Transverse colon (tissue), 4 donors: ENCODE results near the gene DHRS3. TPM values are rescaled to one million over a fixed set of nuclear protein-coding genes. Genes with fewer than 3 reads are reported as not detected.
A peak's percentile ranks its signal among the peaks of the same experiment; 100 is the strongest.

Experiments used
- DNase-seq: peaks from one replicate; pipeline ENCODE4 v3.0.0-alpha.2; 2019
- H3K27ac ChIP-seq, 4 donors: fragments of 200-600 bp; sonication (generic); 2 replicates each; pipeline ENCODE4 v1.5.1; 2016 to 2018; ENCODE audit warnings: inconsistent platforms in 4 of 4
- H3K27me3 ChIP-seq: fragments of 200-600 bp; sonication (generic); 2 replicates; pipeline ENCODE4 v1.5.1; 2017; ENCODE audit warnings: inconsistent platforms
- H3K36me3 ChIP-seq, 4 donors: fragments of 200-600 bp; sonication (generic); 2 replicates each; pipeline ENCODE4 v1.5.1; 2017 to 2019; ENCODE audit warnings: inconsistent platforms in 4 of 4
- H3K4me1 ChIP-seq, 4 donors: fragments of 200-600 bp; sonication (generic); 2 replicates each; pipeline ENCODE4 v1.5.1; 2017 to 2020; ENCODE audit warnings: inconsistent platforms in 4 of 4
- H3K4me3 ChIP-seq, 4 donors: fragments of 200-600 bp; sonication (generic); 1 replicate in 1 of 4; 2 replicates in 3 of 4; pipeline versions ENCODE4 v1.5.1 to v1.6.1; 2017 to 2019; ENCODE audit warnings: inconsistent platforms in 4 of 4
- H3K9me3 ChIP-seq, 2 donors: fragments of 200-600 bp; sonication (generic); 2 replicates each; pipeline ENCODE4 v1.5.1; 2017 to 2019; ENCODE audit warnings: inconsistent platforms in 2 of 2
- EP300 ChIP-seq: sonication (generic); formaldehyde crosslinking; IDR thresholded peaks from one replicate; pipeline ENCODE4 v1.6.1; 2017; ENCODE audit warnings: antibody characterized with exemption, low read depth
- POLR2A ChIP-seq: fragments of 450-650 bp; IDR thresholded peaks from one replicate; pipeline ENCODE4 v1.6.1; 2016; ENCODE audit warnings: antibody characterized with exemption, mild to moderate bottlenecking, moderate library complexity
- POLR2AphosphoS5 ChIP-seq, 3 donors: sonication (generic); formaldehyde crosslinking; IDR thresholded peaks; one replicate each; pipeline ENCODE4 v1.6.1; 2016; ENCODE audit warnings: antibody characterized with exemption in 3 of 3
- WGBS, 2 donors: methylation state at CpG; one replicate each; pipeline ENCODE4 v1.1.5; 2018; ENCODE audit warnings: low coverage in 1 of 2; 5-methylcytosine and 5-hydroxymethylcytosine counted together
- in situ Hi-C, 4 donors: fragments of 200-750 bp; cut with MboI; loops; one replicate each; pipeline versions ENCODE4 v1.15.0 to v1.15.1; 2017; ENCODE audit warnings: low sequenced_read_pairs in 3 of 4, low pct_ligation_motif_present in 1 of 4, low pct_unique_long_range_greater_than_20kb in 1 of 4
- intact Hi-C: fragments of 100-400 bp; cut with DNase I; formaldehyde crosslinking; loops from one replicate; pipeline ENCODE4 v1.15.1; 2023; ENCODE audit warnings: low total_unique reads
- total RNA-seq, 4 donors: library from RNA; depleted of rRNA; stranded (reverse); fragments of >200 nt; gene quantifications; one replicate each; pipeline ENCODE4 v1.1.0, GENCODE V29; 2016
- TF ChIP-seq, protein P1 (sequence below), 5 experiments: fragments of 200-600 bp in 3 of 5; fragments of 450-650 bp in 2 of 5; sonication (generic) in 3 of 5; IDR thresholded peaks; 1 replicate in 2 of 5; 2 replicates in 3 of 5; pipeline ENCODE4 v1.5.1; 2016 to 2017; ENCODE audit warnings: antibody characterized with exemption in 5 of 5, inconsistent platforms in 3 of 5, mild to moderate bottlenecking in 2 of 5, moderate library complexity in 1 of 5

The DHRS3 gene
- total RNA-seq, 4 donors from 2014 or later = 55.3 to 122 (median 103) TPM

DNA sequence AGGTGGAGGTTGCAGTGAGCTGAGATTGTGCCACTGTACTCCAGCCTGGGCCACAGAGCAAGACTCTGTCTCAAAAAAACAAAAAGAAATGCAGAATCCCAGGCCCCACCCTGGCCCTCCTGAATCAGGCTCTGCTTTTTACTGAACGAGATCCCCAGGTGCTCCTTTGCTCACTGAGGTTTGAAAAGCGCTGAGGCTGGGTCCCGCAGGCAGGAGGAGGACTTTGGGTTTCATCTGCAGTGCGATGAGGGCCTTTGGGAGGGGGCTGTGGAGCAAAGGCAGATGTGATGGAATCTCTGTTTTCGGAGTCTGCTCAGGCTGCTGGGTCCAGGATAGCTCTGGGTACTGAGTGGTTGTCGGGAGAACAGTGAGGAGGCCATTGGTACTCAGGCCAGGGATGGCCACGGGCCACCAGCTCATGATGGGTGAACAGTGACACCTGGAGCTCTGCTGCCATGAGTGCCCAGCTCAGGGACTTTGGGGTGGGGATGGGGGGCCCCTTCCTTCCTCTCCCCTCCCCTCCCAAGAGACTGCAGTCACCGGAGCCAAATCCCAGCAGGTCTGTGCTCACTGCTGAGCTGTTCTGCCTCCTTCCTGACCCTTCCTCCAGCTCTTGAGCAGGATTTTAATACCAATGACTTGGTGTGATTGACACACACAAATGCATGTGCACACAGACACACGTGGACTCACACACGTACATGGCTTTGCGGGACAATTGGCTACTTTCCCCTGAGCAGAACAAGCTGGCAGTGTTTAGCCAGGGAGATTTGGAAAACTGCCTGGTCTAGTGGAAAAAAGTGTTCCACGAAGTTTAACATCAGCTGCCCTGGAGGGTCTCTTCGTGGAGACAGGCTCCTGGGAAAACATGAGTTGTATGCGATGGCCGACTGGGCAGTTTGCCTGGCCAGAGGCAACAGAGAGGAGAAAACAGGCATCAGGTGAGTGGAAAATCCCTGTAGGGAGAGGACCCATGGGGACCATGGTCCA lies 3.6 kb upstream of the DHRS3 start:
- H3K4me1 ChIP-seq = peaks cover 21 to 41% (median 34%) of the 10 kb centered on the region in 4 donors
- in situ Hi-C loops = loop anchor here in 1 of 4 donors (25.0 kb wide), 1 partner anchor 209 kb away; no protein-coding TSS in a partner anchor

DNA sequence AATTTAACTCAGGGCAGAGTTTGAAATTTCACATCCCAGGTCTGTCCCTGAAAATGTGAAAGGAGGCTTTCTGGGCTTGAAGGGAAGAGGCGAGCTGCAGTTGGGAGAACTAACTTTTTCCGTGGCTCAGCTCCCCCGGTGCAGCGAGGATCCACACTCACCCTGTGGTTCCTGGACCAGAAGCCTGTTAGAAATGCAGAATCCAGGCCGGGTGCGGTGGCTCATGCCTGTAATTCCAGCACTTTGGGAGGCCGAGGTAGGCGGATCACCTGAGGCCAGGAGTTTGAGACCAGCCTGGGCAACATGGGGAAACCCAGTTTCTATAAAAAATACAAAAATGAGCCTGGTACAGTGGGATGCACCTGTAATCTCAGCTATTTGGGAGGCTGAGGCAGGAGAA lies 2.9 kb upstream of the DHRS3 start:
- DNase-seq = no peak
- H3K27ac ChIP-seq = peak overlapping the region; percentile 92 to 96 (median 94)
- H3K9me3 ChIP-seq = no peaks in the 10 kb centered on the region
- H3K4me1 ChIP-seq = peaks cover 21 to 41% (median 37%) of the 10 kb centered on the region in 4 donors
- 86 to 97% methylated on average over 8 of the region's 8 CpGs for WGBS, 2 donors
- in situ Hi-C loops (loop anchor here in 1 of 4 donors (25.0 kb wide), 1 partner anchor 209 kb away; no protein-coding TSS in a partner anchor), intact Hi-C loops (loop anchor here (10.0 kb wide), 1 partner anchor 306 kb away; no protein-coding TSS in a partner anchor)
- H3K4me3 ChIP-seq = no peak overlapping the region
- H3K27me3 ChIP-seq = no peaks in the 10 kb centered on the region
- no peaks in the 10 kb centered on the region for H3K36me3 ChIP-seq
- TF ChIP-seq, protein P1, sequence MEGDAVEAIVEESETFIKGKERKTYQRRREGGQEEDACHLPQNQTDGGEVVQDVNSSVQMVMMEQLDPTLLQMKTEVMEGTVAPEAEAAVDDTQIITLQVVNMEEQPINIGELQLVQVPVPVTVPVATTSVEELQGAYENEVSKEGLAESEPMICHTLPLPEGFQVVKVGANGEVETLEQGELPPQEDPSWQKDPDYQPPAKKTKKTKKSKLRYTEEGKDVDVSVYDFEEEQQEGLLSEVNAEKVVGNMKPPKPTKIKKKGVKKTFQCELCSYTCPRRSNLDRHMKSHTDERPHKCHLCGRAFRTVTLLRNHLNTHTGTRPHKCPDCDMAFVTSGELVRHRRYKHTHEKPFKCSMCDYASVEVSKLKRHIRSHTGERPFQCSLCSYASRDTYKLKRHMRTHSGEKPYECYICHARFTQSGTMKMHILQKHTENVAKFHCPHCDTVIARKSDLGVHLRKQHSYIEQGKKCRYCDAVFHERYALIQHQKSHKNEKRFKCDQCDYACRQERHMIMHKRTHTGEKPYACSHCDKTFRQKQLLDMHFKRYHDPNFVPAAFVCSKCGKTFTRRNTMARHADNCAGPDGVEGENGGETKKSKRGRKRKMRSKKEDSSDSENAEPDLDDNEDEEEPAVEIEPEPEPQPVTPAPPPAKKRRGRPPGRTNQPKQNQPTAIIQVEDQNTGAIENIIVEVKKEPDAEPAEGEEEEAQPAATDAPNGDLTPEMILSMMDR (IDR thresholded peaks at IDR 0.05) = no peak
- TF ChIP-seq POLR2AphosphoS5 (IDR thresholded peaks at IDR 0.05) (no peak), EP300 (no peak), POLR2A (no peak)

More for the DNA sequence above, 3.6 kb upstream of the DHRS3 start:
- no peaks in the 10 kb centered on the region for H3K36me3 ChIP-seq
- H3K9me3 ChIP-seq = no peaks in the 10 kb centered on the region
- no peak overlapping the region for H3K4me3 ChIP-seq
- H3K27me3 ChIP-seq = no peaks in the 10 kb centered on the region
- DNase-seq = no peak
- peak overlapping the region; percentile 22 to 96 (median 63) for H3K27ac ChIP-seq
- no peak for TF ChIP-seq POLR2A
- no peak for TF ChIP-seq EP300
- peak in 2 of 3 donors; percentile 15 to 55 for TF ChIP-seq POLR2AphosphoS5 (IDR thresholded peaks at IDR 0.05)
- intact Hi-C loops = loop anchor here (10.0 kb wide), 1 partner anchor 307 kb away; no protein-coding TSS in a partner anchor
- WGBS, 2 donors = 74 to 82% methylated on average over 3 to 15 of the region's 15 CpGs

DNA sequence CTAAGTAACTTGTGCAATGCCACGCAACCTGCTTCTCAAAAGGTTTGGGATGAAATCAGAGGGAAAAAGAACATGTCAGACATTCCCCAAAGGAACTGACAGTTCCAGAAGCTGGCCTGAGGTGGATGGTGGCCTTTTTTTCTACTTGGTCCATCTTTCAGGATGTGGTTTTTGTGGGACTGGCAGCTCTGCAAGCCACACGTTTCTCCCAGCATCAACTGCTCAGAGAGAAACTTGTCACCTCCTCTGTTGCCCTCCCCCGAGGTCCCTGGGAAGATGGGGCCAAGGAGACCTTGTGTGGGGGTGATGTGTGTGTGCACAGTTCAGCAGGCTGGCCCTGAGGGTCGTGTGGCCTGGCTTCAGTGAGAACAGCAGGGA lies 2.5 kb upstream of the DHRS3 start:
- Histone ChIP-seq H3K27me3 (no peaks in the 10 kb centered on the region), H3K27ac (peak overlapping the region; percentile 92 to 96 (median 94)), H3K4me3 (no peak overlapping the region), H3K9me3 (no peaks in the 10 kb centered on the region), H3K4me1 (peaks cover 21 to 45% (median 38%) of the 10 kb centered on the region in 4 donors), H3K36me3 (no peaks in the 10 kb centered on the region)
- in situ Hi-C loops (loop anchor here in 1 of 4 donors (25.0 kb wide), 1 partner anchor 208 kb away; no protein-coding TSS in a partner anchor), intact Hi-C loops (loop anchor here (10.0 kb wide), 1 partner anchor 306 kb away; no protein-coding TSS in a partner anchor)
- TF ChIP-seq POLR2A (no peak), EP300 (no peak)
- TF ChIP-seq, protein P1 (IDR thresholded peaks at IDR 0.05) = no peak
- 20 to 25% methylated on average over 2 to 4 of the region's 4 CpGs for WGBS, 2 donors
- DNase-seq = no peak

DNA sequence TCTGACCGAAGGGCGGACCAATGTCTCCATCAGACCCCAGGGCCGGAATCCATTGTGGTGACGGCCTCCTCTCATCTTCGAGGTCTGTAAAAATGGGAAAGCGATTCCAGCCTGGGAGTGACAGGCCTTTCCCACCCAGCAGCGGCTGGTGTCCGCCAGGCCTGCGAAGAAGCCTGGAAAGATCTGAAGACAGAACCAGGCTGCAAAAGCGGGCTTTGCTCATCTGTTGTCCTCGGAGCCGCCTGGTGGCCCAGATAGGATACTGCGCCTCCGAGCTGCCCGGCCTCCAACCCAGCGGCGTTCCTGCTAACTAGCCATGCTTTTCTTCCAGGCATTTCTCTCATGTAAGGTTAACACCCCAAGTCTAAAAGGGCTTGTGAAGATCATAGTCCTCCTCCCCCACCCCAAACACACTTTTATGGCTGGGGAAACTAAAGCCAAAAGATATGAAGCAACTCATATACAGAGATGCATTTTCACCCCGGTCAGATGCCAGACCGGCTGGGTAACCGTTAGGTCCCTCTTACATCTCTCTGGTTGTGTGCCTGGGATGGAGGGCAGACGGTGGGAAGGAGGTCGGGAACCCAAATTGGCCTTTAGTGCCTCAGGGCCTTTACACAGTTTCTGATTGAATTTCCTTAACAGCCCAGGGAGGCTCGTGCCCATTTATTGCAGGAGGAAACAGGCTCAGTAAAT lies 1.9 kb upstream of the DHRS3 start:
- H3K27ac ChIP-seq = peak overlapping the region; percentile 92 to 96 (median 94)
- in situ Hi-C loops (loop anchor here in 1 of 4 donors (25.0 kb wide), 1 partner anchor 208 kb away; no protein-coding TSS in a partner anchor), intact Hi-C loops (loop anchor here (2.0 to 10.0 kb wide), 3 partner anchors 145 to 305 kb away; no protein-coding TSS in a partner anchor)
- H3K4me1 ChIP-seq = peaks cover 21 to 50% (median 42%) of the 10 kb centered on the region in 4 donors
- 12% methylated on average over 19 of the region's 23 CpGs; no CpG with 5 or more reads in 1 of the 2 donors for WGBS, 2 donors
- TF ChIP-seq, protein P1 (IDR thresholded peaks at IDR 0.05) = peak; percentile 95 to 99 (median 97)
- TF ChIP-seq POLR2A (no peak), EP300 (no peak), POLR2AphosphoS5 (IDR thresholded peaks at IDR 0.05) (peak in 1 of 3 donors; percentile 35)
- H3K4me3 ChIP-seq = peak overlapping the region in 3 of 4 donors; percentile 54 to 85 (median 70)
- no peaks in the 10 kb centered on the region for H3K36me3 ChIP-seq
- no peaks in the 10 kb centered on the region for H3K9me3 ChIP-seq
- DNase-seq = peak; percentile 91
- H3K27me3 ChIP-seq = no peaks in the 10 kb centered on the region
